Caco-2 (cell line): ENCODE data around the gene ASXL1. TPM values are rescaled to one million over a fixed set of nuclear protein-coding genes. Genes with fewer than 3 reads are reported as not detected.
A peak's percentile ranks its signal among the peaks of the same experiment; 100 is the strongest.

Experiments
- BruUV-seq: library from RNA; stranded (reverse); fragments of 400-500 nt; replicated peaks from 2 replicates; lab custom pipeline; 2021; lab: Mats Ljungman, UMichigan
- CTCF ChIA-PET: fragments of 300-600 bp; sonication (Branson Sonifier 250); formaldehyde crosslinking; loops from one replicate; lab custom pipeline; 2022; ENCODE audit warnings: antibody characterized with exemption; lab: Charles Lee
- POLR2A ChIA-PET: fragments of 300-600 bp; sonication (Branson Sonifier 250); formaldehyde crosslinking; loops from one replicate; lab custom pipeline; 2022; ENCODE audit warnings: antibody characterized with exemption; lab: Charles Lee
- DNase-seq, 2 experiments: peaks; one replicate each; pipeline versions ENCODE4 v3.0.0 to v3.0.0-alpha.2; 2020 to 2022
- H3K27me3 ChIP-seq: replicated peaks from 2 replicates; pipeline ENCODE4 v1.6.0; 2011; ENCODE audit warnings: low read length; ENCODE audit not compliant: control insufficient read depth, insufficient read depth
- H3K36me3 ChIP-seq: 2 replicates; pipeline ENCODE4 v1.5.1; 2011; ENCODE audit warnings: low read length; ENCODE audit not compliant: control insufficient read depth, insufficient read depth
- H3K4me1 ChIP-seq: fragments of 250-450 bp; sonication (Bioruptor Pico); 2 replicates; pipeline ENCODE4 v1.5.1; 2020; ENCODE audit warnings: mild to moderate bottlenecking
- H3K4me3 ChIP-seq: 2 replicates; pipeline ENCODE4 v1.5.1; 2011; ENCODE audit warnings: low read depth, mild to moderate bottlenecking, control low read depth, low read length
- H3K9me3 ChIP-seq: fragments of 250-450 bp; sonication (Bioruptor Pico); 2 replicates; pipeline ENCODE4 v1.5.1; 2020; ENCODE audit warnings: mild to moderate bottlenecking, moderate library complexity
- H3K27ac Mint-ChIP-seq: one replicate; pipeline ENCODE4 v1.8.0; 2022; ENCODE audit warnings: mixed read lengths; ENCODE audit not compliant: unreplicated experiment
- H3K27me3 Mint-ChIP-seq: one replicate; pipeline ENCODE4 v1.8.0; 2022; ENCODE audit warnings: mixed read lengths; ENCODE audit not compliant: insufficient read depth, unreplicated experiment
- H3K36me3 Mint-ChIP-seq: one replicate; pipeline ENCODE4 v1.8.0; 2022; ENCODE audit warnings: mild to moderate bottlenecking, mixed read lengths; ENCODE audit not compliant: insufficient read depth, unreplicated experiment
- H3K4me1 Mint-ChIP-seq: one replicate; pipeline ENCODE4 v1.8.0; 2022; ENCODE audit warnings: low read depth, mixed read lengths; ENCODE audit not compliant: unreplicated experiment
- H3K4me3 Mint-ChIP-seq: one replicate; pipeline ENCODE4 v1.8.0; 2022; ENCODE audit warnings: mild to moderate bottlenecking, moderate library complexity, mixed read lengths; ENCODE audit not compliant: unreplicated experiment
- H3K9me3 Mint-ChIP-seq: one replicate; pipeline ENCODE4 v1.8.0; 2022; ENCODE audit warnings: mixed read lengths; ENCODE audit not compliant: unreplicated experiment
- intact Hi-C: fragments of 100-400 bp; cut with micrococcal nuclease; formaldehyde crosslinking; loops from one replicate; pipeline ENCODE4 v1.10.0; 2022; ENCODE audit not compliant: unreplicated experiment
- total RNA-seq: library from RNA; stranded (reverse); gene quantifications from 2 replicates; pipeline ENCODE4 v1.2.3, GENCODE V29; 2022
- TF ChIP-seq, protein P1 (sequence below), 2 experiments: fragments of 200-600 bp in 1 of 2; IDR thresholded peaks; 1 replicate in 1 of 2; 2 replicates in 1 of 2; pipeline versions ENCODE4 v1.5.1 to v1.8.0; 2011 to 2022; ENCODE audit warnings: antibody characterized with exemption in 1 of 2, control low read depth in 1 of 2, inconsistent platforms in 1 of 2, low read depth in 1 of 2, low read length in 1 of 2, mild to moderate bottlenecking in 1 of 2, moderate library complexity in 1 of 2; ENCODE audit not compliant: insufficient read depth in 1 of 2, severe bottlenecking in 1 of 2, unreplicated experiment in 1 of 2

Gene ASXL1
- total RNA-seq, 1 experiment from 2014 or later: 226 TPM

DNA sequence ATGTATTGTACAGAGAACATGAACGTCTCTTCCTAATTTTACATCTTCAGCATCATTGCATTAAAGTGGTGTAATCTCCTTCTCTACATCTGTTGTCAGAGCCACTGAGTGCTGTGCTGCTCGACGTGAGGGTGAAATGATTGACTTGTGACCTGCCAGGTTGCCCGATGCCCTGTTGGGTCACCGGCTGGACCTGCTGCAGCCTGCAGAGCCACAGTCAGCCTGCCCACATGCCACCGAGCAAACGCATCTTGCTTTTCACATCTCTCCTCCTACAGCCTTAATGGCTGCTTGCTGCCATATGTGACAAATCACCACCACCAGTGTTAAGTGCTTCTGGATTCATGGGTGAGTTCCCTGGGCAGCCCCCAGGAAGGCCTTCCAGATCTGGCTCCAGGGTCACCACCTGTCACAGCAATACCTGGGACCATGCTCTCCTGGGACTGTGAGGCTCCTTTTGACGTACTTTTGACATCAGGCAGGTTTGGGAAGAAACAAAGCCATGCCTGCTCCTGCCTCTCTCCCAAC lies 80.3 kb downstream of the ASXL1 start:
- POLR2A ChIA-PET: no interaction called here
- Histone ChIP-seq H3K4me3 (no peak overlapping the region), H3K4me1 (no peaks in the 10 kb centered on the region), H3K36me3 (peaks cover 23% of the 10 kb centered on the region), H3K9me3 (no peaks in the 10 kb centered on the region), H3K27me3 (no peaks in the 10 kb centered on the region)
- intact Hi-C loops: loop anchor here (2.0 to 5.0 kb wide), 2 partner anchors 81 to 102 kb away; partner anchors contain the start of gene ASXL1
- TF ChIP-seq, protein P1, sequence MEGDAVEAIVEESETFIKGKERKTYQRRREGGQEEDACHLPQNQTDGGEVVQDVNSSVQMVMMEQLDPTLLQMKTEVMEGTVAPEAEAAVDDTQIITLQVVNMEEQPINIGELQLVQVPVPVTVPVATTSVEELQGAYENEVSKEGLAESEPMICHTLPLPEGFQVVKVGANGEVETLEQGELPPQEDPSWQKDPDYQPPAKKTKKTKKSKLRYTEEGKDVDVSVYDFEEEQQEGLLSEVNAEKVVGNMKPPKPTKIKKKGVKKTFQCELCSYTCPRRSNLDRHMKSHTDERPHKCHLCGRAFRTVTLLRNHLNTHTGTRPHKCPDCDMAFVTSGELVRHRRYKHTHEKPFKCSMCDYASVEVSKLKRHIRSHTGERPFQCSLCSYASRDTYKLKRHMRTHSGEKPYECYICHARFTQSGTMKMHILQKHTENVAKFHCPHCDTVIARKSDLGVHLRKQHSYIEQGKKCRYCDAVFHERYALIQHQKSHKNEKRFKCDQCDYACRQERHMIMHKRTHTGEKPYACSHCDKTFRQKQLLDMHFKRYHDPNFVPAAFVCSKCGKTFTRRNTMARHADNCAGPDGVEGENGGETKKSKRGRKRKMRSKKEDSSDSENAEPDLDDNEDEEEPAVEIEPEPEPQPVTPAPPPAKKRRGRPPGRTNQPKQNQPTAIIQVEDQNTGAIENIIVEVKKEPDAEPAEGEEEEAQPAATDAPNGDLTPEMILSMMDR (IDR thresholded peaks at IDR 0.05; ENCODE audit: insufficient read depth in 1 of 2, low read depth in 1 of 2, low read length in 1 of 2, severe bottlenecking in 1 of 2, unreplicated experiment in 1 of 2): no peak
- H3K9me3 Mint-ChIP-seq: no peaks in the 10 kb centered on the region
- no peak overlapping the region for H3K27ac Mint-ChIP-seq
- H3K27me3 Mint-ChIP-seq: no peaks in the 10 kb centered on the region
- no TSS peak for BruUV-seq
- peak in 1 of 2 experiments; percentile 32 for DNase-seq
- H3K36me3 Mint-ChIP-seq: peaks cover 95% of the 10 kb centered on the region
- H3K4me3 Mint-ChIP-seq: no peak overlapping the region
- H3K4me1 Mint-ChIP-seq: peaks cover 8% of the 10 kb centered on the region
- CTCF ChIA-PET: no interaction called here

DNA sequence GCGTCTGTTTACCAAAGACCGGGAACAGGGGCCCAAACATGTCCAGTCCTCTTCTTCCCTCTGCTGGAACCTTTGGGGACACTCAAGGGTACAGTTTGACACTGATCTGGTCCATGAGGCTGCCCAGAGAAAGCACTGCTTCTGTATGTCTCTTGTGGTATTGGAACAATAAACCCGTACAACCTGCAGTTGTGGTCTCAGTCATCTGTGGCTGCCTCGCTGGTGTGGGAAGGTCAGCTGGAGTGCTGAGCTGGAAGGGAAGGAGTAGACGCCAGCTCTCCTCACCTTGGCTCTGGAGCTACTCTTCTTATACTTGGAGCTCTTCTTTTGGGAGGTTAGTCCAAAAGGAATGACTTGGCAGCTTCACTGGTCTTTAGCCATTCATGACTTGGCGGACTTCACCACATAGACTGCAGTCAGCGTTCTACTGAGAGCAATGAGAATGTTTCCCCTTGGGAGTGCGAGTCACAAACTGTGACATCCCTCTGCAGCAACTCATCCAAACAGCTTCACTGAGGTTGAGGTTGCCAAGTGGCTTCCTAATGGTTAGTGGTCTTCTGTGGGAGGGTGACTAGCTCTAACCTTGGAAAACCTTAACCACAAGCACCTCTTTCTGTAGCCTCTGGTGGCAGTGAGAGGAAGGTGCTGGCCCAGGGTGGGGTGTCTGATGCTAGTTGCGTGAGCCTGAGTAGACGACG lies 81.2 kb downstream of the ASXL1 start:
- CTCF ChIA-PET: no interaction called here
- Mint-ChIP-seq H3K9me3 (no peaks in the 10 kb centered on the region), H3K4me1 (peaks cover 13% of the 10 kb centered on the region), H3K27me3 (no peaks in the 10 kb centered on the region), H3K36me3 (peaks cover 95% of the 10 kb centered on the region), H3K27ac (no peak overlapping the region), H3K4me3 (no peak overlapping the region)
- Histone ChIP-seq H3K4me3 (no peak overlapping the region), H3K27me3 (no peaks in the 10 kb centered on the region), H3K4me1 (no peaks in the 10 kb centered on the region), H3K36me3 (peaks cover 22% of the 10 kb centered on the region), H3K9me3 (no peaks in the 10 kb centered on the region)
- POLR2A ChIA-PET: no interaction called here
- BruUV-seq: no TSS peak
- TF ChIP-seq, protein P1 (IDR thresholded peaks at IDR 0.05; ENCODE audit: insufficient read depth in 1 of 2, low read depth in 1 of 2, low read length in 1 of 2, severe bottlenecking in 1 of 2, unreplicated experiment in 1 of 2): no peak
- peak; percentile 32 to 46 for DNase-seq
- intact Hi-C loops: loop anchor here (2.0 to 5.0 kb wide), 2 partner anchors 82 to 102 kb away; partner anchors contain the start of gene ASXL1

DNA sequence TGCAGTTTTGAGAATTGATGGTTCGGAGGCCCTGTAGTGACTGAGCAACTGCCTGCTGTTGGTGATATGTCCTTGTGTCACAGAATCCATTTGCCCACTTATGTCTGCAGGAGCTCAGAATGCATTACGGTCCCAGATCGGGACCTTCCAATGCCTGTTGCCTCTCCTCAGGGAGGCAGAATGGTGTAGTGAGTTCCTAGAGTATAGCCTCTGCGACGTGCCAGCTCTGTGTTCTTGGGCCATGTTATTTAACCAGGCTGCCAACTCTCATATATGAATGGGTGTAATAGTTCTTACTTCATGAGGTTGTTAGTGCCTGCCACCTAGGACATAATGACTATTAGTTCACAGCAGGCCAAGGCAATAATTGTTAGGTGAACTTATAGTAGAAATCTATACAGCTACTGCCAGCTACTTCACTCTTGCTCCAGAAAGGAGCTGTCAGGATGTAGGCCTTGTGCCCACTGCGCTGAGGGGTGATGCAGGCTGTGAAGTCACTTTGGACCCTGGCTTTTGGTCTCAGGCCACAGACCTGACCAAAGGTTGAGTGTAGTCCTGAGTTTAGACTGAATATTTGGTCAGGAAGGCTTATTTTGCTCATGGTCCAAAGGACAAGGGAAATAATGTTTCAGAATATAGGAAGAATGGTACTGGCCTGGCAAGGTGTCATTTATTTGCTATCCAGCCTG lies 82.1 kb downstream of the ASXL1 start:
- H3K36me3 Mint-ChIP-seq: peaks cover 95% of the 10 kb centered on the region

More for the DNA sequence above, 82.1 kb downstream of the ASXL1 start:
- BruUV-seq: no TSS peak
- Mint-ChIP-seq H3K4me1 (peaks cover 17% of the 10 kb centered on the region), H3K4me3 (no peak overlapping the region), H3K27ac (no peak overlapping the region), H3K9me3 (no peaks in the 10 kb centered on the region), H3K27me3 (no peaks in the 10 kb centered on the region)
- ChIA-PET CTCF (no interaction called here), POLR2A (no interaction called here)
- intact Hi-C loops: loop anchor here (5.0 to 10.0 kb wide), 2 partner anchors 215 to 283 kb away; no protein-coding TSS in a partner anchor
- TF ChIP-seq, protein P1 (IDR thresholded peaks at IDR 0.05; ENCODE audit: insufficient read depth in 1 of 2, low read depth in 1 of 2, low read length in 1 of 2, severe bottlenecking in 1 of 2, unreplicated experiment in 1 of 2): no peak
- Histone ChIP-seq H3K27me3 (no peaks in the 10 kb centered on the region), H3K4me3 (no peak overlapping the region), H3K36me3 (peaks cover 19% of the 10 kb centered on the region), H3K9me3 (no peaks in the 10 kb centered on the region), H3K4me1 (0 out of 2 replicates have a peak, but pooled peaks cover 1% of the 10 kb centered on the region)
- DNase-seq: peak in 1 of 2 experiments; percentile 27
